Transverse colon (tissue), 4 donors: ENCODE results near the gene SNTA1. TPM values are rescaled to one million over a fixed set of nuclear protein-coding genes. Genes with fewer than 3 reads are reported as not detected.
A peak's percentile ranks its signal among the peaks of the same experiment; 100 is the strongest.
"Not testable (repeated sequence)": the region's sequence is repeated elsewhere in the genome, so short reads cannot be mapped to it uniquely, and the experiment has no call there.

Experiments
- DNase-seq: peaks from one replicate; pipeline ENCODE4 v3.0.0-alpha.2; 2019
- H3K27ac ChIP-seq, 4 donors: fragments of 200-600 bp; sonication (generic); 2 replicates each; pipeline ENCODE4 v1.5.1; 2016 to 2018; ENCODE audit warnings: inconsistent platforms in 4 of 4
- H3K27me3 ChIP-seq: fragments of 200-600 bp; sonication (generic); 2 replicates; pipeline ENCODE4 v1.5.1; 2017; ENCODE audit warnings: inconsistent platforms
- H3K36me3 ChIP-seq, 4 donors: fragments of 200-600 bp; sonication (generic); 2 replicates each; pipeline ENCODE4 v1.5.1; 2017 to 2019; ENCODE audit warnings: inconsistent platforms in 4 of 4
- H3K4me1 ChIP-seq, 4 donors: fragments of 200-600 bp; sonication (generic); 2 replicates each; pipeline ENCODE4 v1.5.1; 2017 to 2020; ENCODE audit warnings: inconsistent platforms in 4 of 4
- H3K4me3 ChIP-seq, 4 donors: fragments of 200-600 bp; sonication (generic); 1 replicate in 1 of 4; 2 replicates in 3 of 4; pipeline versions ENCODE4 v1.5.1 to v1.6.1; 2017 to 2019; ENCODE audit warnings: inconsistent platforms in 4 of 4
- H3K9me3 ChIP-seq, 2 donors: fragments of 200-600 bp; sonication (generic); 2 replicates each; pipeline ENCODE4 v1.5.1; 2017 to 2019; ENCODE audit warnings: inconsistent platforms in 2 of 2
- CTCF ChIP-seq, 5 experiments: fragments of 200-600 bp in 3 of 5; fragments of 450-650 bp in 2 of 5; sonication (generic) in 3 of 5; IDR thresholded peaks; 1 replicate in 2 of 5; 2 replicates in 3 of 5; pipeline ENCODE4 v1.5.1; 2016 to 2017; ENCODE audit warnings: antibody characterized with exemption in 5 of 5, inconsistent platforms in 3 of 5, mild to moderate bottlenecking in 2 of 5, moderate library complexity in 1 of 5
- EP300 ChIP-seq: sonication (generic); formaldehyde crosslinking; IDR thresholded peaks from one replicate; pipeline ENCODE4 v1.6.1; 2017; ENCODE audit warnings: antibody characterized with exemption, low read depth
- POLR2A ChIP-seq: fragments of 450-650 bp; IDR thresholded peaks from one replicate; pipeline ENCODE4 v1.6.1; 2016; ENCODE audit warnings: antibody characterized with exemption, mild to moderate bottlenecking, moderate library complexity
- POLR2AphosphoS5 ChIP-seq, 3 donors: sonication (generic); formaldehyde crosslinking; IDR thresholded peaks; one replicate each; pipeline ENCODE4 v1.6.1; 2016; ENCODE audit warnings: antibody characterized with exemption in 3 of 3
- WGBS, 2 donors: methylation state at CpG; one replicate each; pipeline ENCODE4 v1.1.5; 2018; ENCODE audit warnings: low coverage in 1 of 2; 5-methylcytosine and 5-hydroxymethylcytosine counted together
- in situ Hi-C, 4 donors: fragments of 200-750 bp; cut with MboI; loops; one replicate each; pipeline versions ENCODE4 v1.15.0 to v1.15.1; 2017; ENCODE audit warnings: low sequenced_read_pairs in 3 of 4, low pct_ligation_motif_present in 1 of 4, low pct_unique_long_range_greater_than_20kb in 1 of 4
- intact Hi-C: fragments of 100-400 bp; cut with DNase I; formaldehyde crosslinking; loops from one replicate; pipeline ENCODE4 v1.15.1; 2023; ENCODE audit warnings: low total_unique reads
- total RNA-seq, 4 donors: library from RNA; depleted of rRNA; stranded (reverse); fragments of >200 nt; gene quantifications; one replicate each; pipeline ENCODE4 v1.1.0, GENCODE V29; 2016

Gene SNTA1
- total RNA-seq, 4 donors from 2014 or later: 10.3 to 21.7 (median 14.5) TPM

- DNase-seq: peak; percentile 100
- WGBS, 2 donors: 3% methylated on average over 28 of the region's 36 CpGs; no CpG with 5 or more reads in 1 of the 2 donors
These were observed 46.0 kb upstream of the SNTA1 start for GRCh38 chr20:33489495-33490022.

GRCh38 chr20:33488661-33489494, 45.3 kb upstream of the SNTA1 start:
- in situ Hi-C loops, H3K36me3 ChIP-seq, DNase-seq, intact Hi-C loops, H3K27me3 ChIP-seq, H3K9me3 ChIP-seq: not testable (repeated sequence)
- Histone ChIP-seq H3K4me1 (peaks cover 0 to 34% (median 21%) of the 10 kb centered on the region in 4 donors), H3K27ac (peak overlapping the region; percentile 90 to 99 (median 99)), H3K4me3 (peak overlapping the region in 3 of 4 donors; percentile 31 to 50 (median 37))
- WGBS, 2 donors: 89 to 93% methylated on average over 26 to 32 of the region's 32 CpGs

More at GRCh38 chr20:33489495-33490022, 46.0 kb upstream of the SNTA1 start:
- H3K4me1 ChIP-seq: peaks cover 0 to 34% (median 21%) of the 10 kb centered on the region in 4 donors
- intact Hi-C loops (no loop called here), in situ Hi-C loops (no loop called here)
- peak overlapping the region; percentile 13 to 82 (median 44) for H3K4me3 ChIP-seq
- TF ChIP-seq CTCF (IDR thresholded peaks at IDR 0.05): no peak
- peak; percentile 38 for TF ChIP-seq EP300
- peak; percentile 97 to 98 (median 98) for TF ChIP-seq POLR2AphosphoS5 (IDR thresholded peaks at IDR 0.05)
- peak; percentile 97 for TF ChIP-seq POLR2A
- H3K27me3 ChIP-seq: no peaks in the 10 kb centered on the region
- no peaks in the 10 kb centered on the region for H3K9me3 ChIP-seq
- no peaks in the 10 kb centered on the region for H3K36me3 ChIP-seq
- H3K27ac ChIP-seq: peak overlapping the region; percentile 90 to 99 (median 99)

- no peak overlapping the region for H3K27ac ChIP-seq
- intact Hi-C loops: no loop called here
- H3K4me3 ChIP-seq: no peak overlapping the region
These were observed 44.6 kb upstream of the SNTA1 start for GRCh38 chr20:33488201-33488600.

GRCh38 chr20:33483186-33483585, 39.6 kb upstream of the SNTA1 start:
- in situ Hi-C loops, intact Hi-C loops, DNase-seq, H3K9me3 ChIP-seq, H3K4me3 ChIP-seq, H3K27me3 ChIP-seq, H3K36me3 ChIP-seq: not testable (repeated sequence)
- H3K27ac ChIP-seq: peak overlapping the region in 3 of 4 donors; percentile 2 to 52 (median 42)
- peaks cover 0 to 10% (median 2%) of the 10 kb centered on the region in 4 donors for H3K4me1 ChIP-seq
- 92 to 96% methylated on average over 4 to 5 of the region's 5 CpGs for WGBS, 2 donors

More at GRCh38 chr20:33488201-33488600, 44.6 kb upstream of the SNTA1 start:
- Histone ChIP-seq H3K27me3 (no peaks in the 10 kb centered on the region), H3K9me3 (no peaks in the 10 kb centered on the region), H3K36me3 (no peaks in the 10 kb centered on the region), H3K4me1 (peaks cover 0 to 33% (median 21%) of the 10 kb centered on the region in 4 donors)
- in situ Hi-C loops: no loop called here
- 93 to 97% methylated on average over 10 of the region's 10 CpGs for WGBS, 2 donors
- no peak for TF ChIP-seq POLR2A
- TF ChIP-seq EP300: no peak
- no peak for TF ChIP-seq POLR2AphosphoS5 (IDR thresholded peaks at IDR 0.05)
- TF ChIP-seq CTCF (IDR thresholded peaks at IDR 0.05): no peak
- no peak for DNase-seq

- Histone ChIP-seq H3K27ac (peak overlapping the region in 3 of 4 donors; percentile 30 to 59 (median 57)), H3K36me3 (no peaks in the 10 kb centered on the region), H3K4me3 (no peak overlapping the region), H3K4me1 (peaks cover 0 to 16% (median 5%) of the 10 kb centered on the region in 4 donors), H3K9me3 (no peaks in the 10 kb centered on the region), H3K27me3 (no peaks in the 10 kb centered on the region)
- intact Hi-C loops (no loop called here), in situ Hi-C loops (no loop called here)
- peak; percentile 28 for DNase-seq
- TF ChIP-seq EP300: no peak
- TF ChIP-seq CTCF (IDR thresholded peaks at IDR 0.05): no peak
- TF ChIP-seq POLR2A: no peak
- peak; percentile 26 to 66 (median 61) for TF ChIP-seq POLR2AphosphoS5 (IDR thresholded peaks at IDR 0.05)
- 63 to 75% methylated on average over 5 to 6 of the region's 6 CpGs for WGBS, 2 donors
These were observed 39.0 kb upstream of the SNTA1 start for GRCh38 chr20:33482581-33482980.
